ENCODE measurements around the gene MADD.

MADD gene

GRCh38 chr11:47337229-47337924 lies 67.4 kb downstream of the MADD start:
- Histone ChIP-seq H3K4me1 (ENCODE audit: control insufficient read depth, insufficient read depth, low read length) (no peaks in the 10 kb centered on the region), H3K27me3 (ENCODE audit: control insufficient read depth, insufficient read depth, low read length) (no peaks in the 10 kb centered on the region), H3K36me3 (ENCODE audit: control insufficient read depth, insufficient read depth, low read length) (no peaks in the 10 kb centered on the region; the same call in 1 of the 2 replicates), H3K4me3 (ENCODE audit: low read length) (no peak overlapping the region), H3K9me3 (ENCODE audit: control insufficient read depth, insufficient read depth, low read length) (no peaks in the 10 kb centered on the region), H3K27ac (ENCODE audit: low read length) (no peak overlapping the region)
- no CpG with 5 or more reads among the region's 34 CpGs for WGBS (ENCODE audit: insufficient coverage, insufficient read length)
- no peak for DNase-seq (ENCODE audit: low read depth, low spot score)

GRCh38 chr11:47338396-47339241 lies 68.7 kb downstream of the MADD start:
- Histone ChIP-seq H3K4me1 (ENCODE audit: control insufficient read depth, insufficient read depth, low read length) (no peaks in the 10 kb centered on the region), H3K27ac (ENCODE audit: low read length) (no peak overlapping the region), H3K4me3 (ENCODE audit: low read length) (no peak overlapping the region), H3K9me3 (ENCODE audit: control insufficient read depth, insufficient read depth, low read length) (no peaks in the 10 kb centered on the region), H3K36me3 (ENCODE audit: control insufficient read depth, insufficient read depth, low read length) (no peaks in the 10 kb centered on the region; the same call in 1 of the 2 replicates), H3K27me3 (ENCODE audit: control insufficient read depth, insufficient read depth, low read length) (no peaks in the 10 kb centered on the region)
- no CpG with 5 or more reads among the region's 27 CpGs for WGBS (ENCODE audit: insufficient coverage, insufficient read length)
- DNase-seq (ENCODE audit: low read depth, low spot score): no peak

- WGBS (ENCODE audit: insufficient coverage, insufficient read length): no CpG with 5 or more reads among the region's 9 CpGs
These were observed 70.1 kb downstream of the MADD start for GRCh38 chr11:47340010-47340409.

GRCh38 chr11:47340980-47341775 lies 71.2 kb downstream of the MADD start:
- Histone ChIP-seq H3K9me3 (ENCODE audit: control insufficient read depth, insufficient read depth, low read length) (no peaks in the 10 kb centered on the region), H3K4me3 (ENCODE audit: low read length) (no peak overlapping the region), H3K36me3 (ENCODE audit: control insufficient read depth, insufficient read depth, low read length) (no peaks in the 10 kb centered on the region; the same call in 1 of the 2 replicates), H3K4me1 (ENCODE audit: control insufficient read depth, insufficient read depth, low read length) (no peaks in the 10 kb centered on the region), H3K27me3 (ENCODE audit: control insufficient read depth, insufficient read depth, low read length) (no peaks in the 10 kb centered on the region), H3K27ac (ENCODE audit: low read length) (no peak overlapping the region)
- DNase-seq (ENCODE audit: low read depth, low spot score): no peak
- WGBS (ENCODE audit: insufficient coverage, insufficient read length): no CpG with 5 or more reads among the region's 18 CpGs

More at GRCh38 chr11:47340010-47340409, 70.1 kb downstream of the MADD start:
- no peak for DNase-seq (ENCODE audit: low read depth, low spot score)
- H3K4me3 ChIP-seq (ENCODE audit: low read length): no peak overlapping the region
- no peak overlapping the region for H3K27ac ChIP-seq (ENCODE audit: low read length)
- H3K4me1 ChIP-seq (ENCODE audit: control insufficient read depth, insufficient read depth, low read length): no peaks in the 10 kb centered on the region
- no peaks in the 10 kb centered on the region for H3K9me3 ChIP-seq (ENCODE audit: control insufficient read depth, insufficient read depth, low read length)
- H3K36me3 ChIP-seq (ENCODE audit: control insufficient read depth, insufficient read depth, low read length): no peaks in the 10 kb centered on the region; the same call in 1 of the 2 replicates
- H3K27me3 ChIP-seq (ENCODE audit: control insufficient read depth, insufficient read depth, low read length): no peaks in the 10 kb centered on the region

- Histone ChIP-seq H3K4me3 (ENCODE audit: low read length) (no peak overlapping the region), H3K4me1 (ENCODE audit: control insufficient read depth, insufficient read depth, low read length) (no peaks in the 10 kb centered on the region), H3K27me3 (ENCODE audit: control insufficient read depth, insufficient read depth, low read length) (no peaks in the 10 kb centered on the region), H3K36me3 (ENCODE audit: control insufficient read depth, insufficient read depth, low read length) (no peaks in the 10 kb centered on the region; the same call in 1 of the 2 replicates), H3K9me3 (ENCODE audit: control insufficient read depth, insufficient read depth, low read length) (no peaks in the 10 kb centered on the region), H3K27ac (ENCODE audit: low read length) (no peak overlapping the region)
- no CpG with 5 or more reads among the region's 24 CpGs for WGBS (ENCODE audit: insufficient coverage, insufficient read length)
- no peak for DNase-seq (ENCODE audit: low read depth, low spot score)
These were observed 72.3 kb downstream of the MADD start for GRCh38 chr11:47342036-47342803.

GRCh38 chr11:47342854-47343253 lies 72.9 kb downstream of the MADD start:
- no peak overlapping the region for H3K27ac ChIP-seq (ENCODE audit: low read length)
- DNase-seq (ENCODE audit: low read depth, low spot score): no peak
- no CpG with 5 or more reads among the region's 15 CpGs for WGBS (ENCODE audit: insufficient coverage, insufficient read length)
- no peak overlapping the region for H3K4me3 ChIP-seq (ENCODE audit: low read length)
- H3K4me1 ChIP-seq (ENCODE audit: control insufficient read depth, insufficient read depth, low read length): no peaks in the 10 kb centered on the region
- no peaks in the 10 kb centered on the region for H3K9me3 ChIP-seq (ENCODE audit: control insufficient read depth, insufficient read depth, low read length)
- H3K36me3 ChIP-seq (ENCODE audit: control insufficient read depth, insufficient read depth, low read length): no peaks in the 10 kb centered on the region; the same call in 1 of the 2 replicates
- no peaks in the 10 kb centered on the region for H3K27me3 ChIP-seq (ENCODE audit: control insufficient read depth, insufficient read depth, low read length)

GRCh38 chr11:47345890-47346563 lies 76.1 kb downstream of the MADD start:
- no peak for DNase-seq (ENCODE audit: low read depth, low spot score)
- no peaks in the 10 kb centered on the region for H3K27me3 ChIP-seq (ENCODE audit: control insufficient read depth, insufficient read depth, low read length)
- H3K4me3 ChIP-seq (ENCODE audit: low read length): no peak overlapping the region
- WGBS (ENCODE audit: insufficient coverage, insufficient read length): no CpG with 5 or more reads among the region's 18 CpGs
- H3K36me3 ChIP-seq (ENCODE audit: control insufficient read depth, insufficient read depth, low read length): no peaks in the 10 kb centered on the region; the same call in 1 of the 2 replicates
- no peaks in the 10 kb centered on the region for H3K9me3 ChIP-seq (ENCODE audit: control insufficient read depth, insufficient read depth, low read length)
- H3K4me1 ChIP-seq (ENCODE audit: control insufficient read depth, insufficient read depth, low read length): no peaks in the 10 kb centered on the region
- H3K27ac ChIP-seq (ENCODE audit: low read length): no peak overlapping the region

GRCh38 chr11:47347137-47347536 lies 77.2 kb downstream of the MADD start:
- Histone ChIP-seq H3K4me1 (ENCODE audit: control insufficient read depth, insufficient read depth, low read length) (peaks cover 2% of the 10 kb centered on the region; the same call in 1 of the 2 replicates), H3K27ac (ENCODE audit: low read length) (no peak overlapping the region), H3K4me3 (ENCODE audit: low read length) (no peak overlapping the region), H3K36me3 (ENCODE audit: control insufficient read depth, insufficient read depth, low read length) (no peaks in the 10 kb centered on the region; the same call in 1 of the 2 replicates), H3K27me3 (ENCODE audit: control insufficient read depth, insufficient read depth, low read length) (no peaks in the 10 kb centered on the region), H3K9me3 (ENCODE audit: control insufficient read depth, insufficient read depth, low read length) (no peaks in the 10 kb centered on the region)
- no peak for DNase-seq (ENCODE audit: low read depth, low spot score)
- WGBS (ENCODE audit: insufficient coverage, insufficient read length): no CpG with 5 or more reads among the region's 5 CpGs

- no peak overlapping the region for H3K27ac ChIP-seq (ENCODE audit: low read length)
- no peaks in the 10 kb centered on the region for H3K27me3 ChIP-seq (ENCODE audit: control insufficient read depth, insufficient read depth, low read length)
- no CpG with 5 or more reads among the region's 24 CpGs for WGBS (ENCODE audit: insufficient coverage, insufficient read length)
- H3K9me3 ChIP-seq (ENCODE audit: control insufficient read depth, insufficient read depth, low read length): no peaks in the 10 kb centered on the region
- DNase-seq (ENCODE audit: low read depth, low spot score): no peak
- H3K36me3 ChIP-seq (ENCODE audit: control insufficient read depth, insufficient read depth, low read length): no peaks in the 10 kb centered on the region; the same call in 1 of the 2 replicates
- peaks cover 2% of the 10 kb centered on the region; the same call in 1 of the 2 replicates for H3K4me1 ChIP-seq (ENCODE audit: control insufficient read depth, insufficient read depth, low read length)
- H3K4me3 ChIP-seq (ENCODE audit: low read length): no peak overlapping the region
These were observed 78.3 kb downstream of the MADD start for GRCh38 chr11:47348131-47348802.

All from iPS DF 6.9 (cell line).